HUES48 (cell line): ENCODE results near the gene VSIG2.
"Not testable (repeated sequence)": the region's sequence is repeated elsewhere in the genome, so short reads cannot be mapped to it uniquely, and the experiment has no call there.

Experiments used
- H3K27ac ChIP-seq: one replicate; pipeline ENCODE4 v1.7.0; 2013; ENCODE audit warnings: low read depth, low read length, inconsistent platforms
- H3K27me3 ChIP-seq: 2 replicates; pipeline ENCODE4 v1.6.1; 2013; ENCODE audit warnings: mild to moderate bottlenecking, low read length; ENCODE audit not compliant: control insufficient read depth, insufficient read depth
- H3K36me3 ChIP-seq: 2 replicates; pipeline ENCODE4 v1.6.1; 2013; ENCODE audit warnings: low read length; ENCODE audit not compliant: control insufficient read depth, insufficient read depth
- H3K4me1 ChIP-seq: 2 replicates; pipeline ENCODE4 v1.6.1; 2013; ENCODE audit warnings: mild to moderate bottlenecking, low read length; ENCODE audit not compliant: control insufficient read depth, insufficient read depth
- H3K4me3 ChIP-seq: 2 replicates; pipeline ENCODE4 v1.5.1; 2013; ENCODE audit warnings: mild to moderate bottlenecking, low read depth, low read length
- H3K9ac ChIP-seq: 2 replicates; pipeline ENCODE4 v1.6.1; 2013; ENCODE audit warnings: mild to moderate bottlenecking, low read depth, low read length, moderate library complexity
- H3K9me3 ChIP-seq: 2 replicates; pipeline ENCODE4 v1.6.1; 2013; ENCODE audit warnings: low read length; ENCODE audit not compliant: control insufficient read depth, insufficient read depth

The VSIG2 gene

GRCh38 chr11:124784051-124784450 is 32.0 kb upstream of the VSIG2 start:
- Histone ChIP-seq H3K9me3 (no peaks in the 10 kb centered on the region), H3K27me3 (no peaks in the 10 kb centered on the region), H3K36me3 (no peaks in the 10 kb centered on the region), H3K4me1 (peaks cover 2% of the 10 kb centered on the region; the same call in 1 of the 2 replicates), H3K4me3 (no peak overlapping the region), H3K9ac (no peak overlapping the region), H3K27ac (no peak overlapping the region)

GRCh38 chr11:124783002-124783401 is 30.9 kb upstream of the VSIG2 start:
- Histone ChIP-seq H3K4me1 (no peaks in the 10 kb centered on the region), H3K4me3 (no peak overlapping the region), H3K36me3 (no peaks in the 10 kb centered on the region), H3K9ac (no peak overlapping the region), H3K9me3 (no peaks in the 10 kb centered on the region), H3K27me3 (no peaks in the 10 kb centered on the region), H3K27ac (no peak overlapping the region)

GRCh38 chr11:124779568-124779967 is 27.5 kb upstream of the VSIG2 start:
- Histone ChIP-seq H3K36me3 (peaks cover 6% of the 10 kb centered on the region; the same call in 1 of the 2 replicates), H3K9ac (no peak overlapping the region), H3K4me1 (no peaks in the 10 kb centered on the region), H3K27ac (no peak overlapping the region), H3K9me3 (no peaks in the 10 kb centered on the region), H3K4me3 (no peak overlapping the region), H3K27me3 (no peaks in the 10 kb centered on the region)

GRCh38 chr11:124778281-124778680 is 26.2 kb upstream of the VSIG2 start:
- no peaks in the 10 kb centered on the region for H3K4me1 ChIP-seq
- H3K27ac ChIP-seq: no peak overlapping the region
- no peak overlapping the region for H3K4me3 ChIP-seq
- no peaks in the 10 kb centered on the region for H3K27me3 ChIP-seq
- peaks cover 18% of the 10 kb centered on the region for H3K36me3 ChIP-seq
- H3K9me3 ChIP-seq: no peaks in the 10 kb centered on the region
- no peak overlapping the region for H3K9ac ChIP-seq

GRCh38 chr11:124776865-124777645 is 25.0 kb upstream of the VSIG2 start:
- H3K27me3 ChIP-seq: no peaks in the 10 kb centered on the region
- H3K9me3 ChIP-seq: no peaks in the 10 kb centered on the region
- no peak overlapping the region for H3K9ac ChIP-seq
- peaks cover 28% of the 10 kb centered on the region for H3K36me3 ChIP-seq
- no peak overlapping the region for H3K4me3 ChIP-seq
- H3K4me1 ChIP-seq: no peaks in the 10 kb centered on the region
- no peak overlapping the region for H3K27ac ChIP-seq

GRCh38 chr11:124770959-124771358 is 18.9 kb upstream of the VSIG2 start:
- H3K4me3 ChIP-seq, H3K27me3 ChIP-seq, H3K9me3 ChIP-seq, H3K9ac ChIP-seq, H3K27ac ChIP-seq, H3K4me1 ChIP-seq: not testable (repeated sequence)
- peaks cover 76% of the 10 kb centered on the region for H3K36me3 ChIP-seq

GRCh38 chr11:124769806-124770774 is 18.0 kb upstream of the VSIG2 start:
- H3K9ac ChIP-seq: no peak overlapping the region

GRCh38 chr11:124768914-124769313 is 16.9 kb upstream of the VSIG2 start:
- Histone ChIP-seq H3K27ac (no peak overlapping the region), H3K36me3 (peaks cover 85% of the 10 kb centered on the region), H3K27me3 (no peaks in the 10 kb centered on the region), H3K4me1 (no peaks in the 10 kb centered on the region; the same call in 1 of the 2 replicates), H3K9me3 (no peaks in the 10 kb centered on the region), H3K4me3 (no peak overlapping the region), H3K9ac (no peak overlapping the region)

More at GRCh38 chr11:124769806-124770774, 18.0 kb upstream of the VSIG2 start:
- no peaks in the 10 kb centered on the region; the same call in 1 of the 2 replicates for H3K4me1 ChIP-seq
- H3K36me3 ChIP-seq: peaks cover 83% of the 10 kb centered on the region
- H3K27ac ChIP-seq: peak overlapping the region; percentile 79
- H3K27me3 ChIP-seq: no peaks in the 10 kb centered on the region
- H3K4me3 ChIP-seq: no peak overlapping the region
- no peaks in the 10 kb centered on the region for H3K9me3 ChIP-seq

GRCh38 chr11:124766156-124766555 is 14.1 kb upstream of the VSIG2 start:
- Histone ChIP-seq H3K27me3 (peaks cover 20% of the 10 kb centered on the region), H3K4me1 (peaks cover 7% of the 10 kb centered on the region), H3K27ac (no peak overlapping the region), H3K4me3 (no peak overlapping the region), H3K9ac (no peak overlapping the region), H3K9me3 (no peaks in the 10 kb centered on the region), H3K36me3 (peaks cover 60% of the 10 kb centered on the region)

- Histone ChIP-seq H3K4me3 (peak overlapping the region; percentile 55), H3K36me3 (peaks cover 40% of the 10 kb centered on the region), H3K4me1 (peaks cover 32% of the 10 kb centered on the region), H3K9ac (no peak overlapping the region), H3K9me3 (no peaks in the 10 kb centered on the region), H3K27ac (no peak overlapping the region), H3K27me3 (peaks cover 48% of the 10 kb centered on the region)
Measured at GRCh38 chr11:124763156-124763947, 11.3 kb upstream of the VSIG2 start.
